Choroid plexus epithelial cell (primary cell): Measurements from ENCODE around the gene ENTREP1.

Experiments
- DNase-seq: peaks from one replicate; pipeline ENCODE4 v3.0.0-alpha.2; 2010; ENCODE audit warnings: low read depth
- H3K4me3 ChIP-seq: 2 replicates; pipeline ENCODE4 v1.5.1; 2011; ENCODE audit warnings: low read depth, mild to moderate bottlenecking, control low read depth, low read length, moderate library complexity
- TF ChIP-seq, protein P1 (sequence below): conservative IDR thresholded peaks from 2 replicates; pipeline ENCODE4 v1.5.1; 2011; ENCODE audit warnings: low read depth, mild to moderate bottlenecking, control low read depth, inconsistent platforms, low read length, moderate library complexity

The ENTREP1 gene

DNA sequence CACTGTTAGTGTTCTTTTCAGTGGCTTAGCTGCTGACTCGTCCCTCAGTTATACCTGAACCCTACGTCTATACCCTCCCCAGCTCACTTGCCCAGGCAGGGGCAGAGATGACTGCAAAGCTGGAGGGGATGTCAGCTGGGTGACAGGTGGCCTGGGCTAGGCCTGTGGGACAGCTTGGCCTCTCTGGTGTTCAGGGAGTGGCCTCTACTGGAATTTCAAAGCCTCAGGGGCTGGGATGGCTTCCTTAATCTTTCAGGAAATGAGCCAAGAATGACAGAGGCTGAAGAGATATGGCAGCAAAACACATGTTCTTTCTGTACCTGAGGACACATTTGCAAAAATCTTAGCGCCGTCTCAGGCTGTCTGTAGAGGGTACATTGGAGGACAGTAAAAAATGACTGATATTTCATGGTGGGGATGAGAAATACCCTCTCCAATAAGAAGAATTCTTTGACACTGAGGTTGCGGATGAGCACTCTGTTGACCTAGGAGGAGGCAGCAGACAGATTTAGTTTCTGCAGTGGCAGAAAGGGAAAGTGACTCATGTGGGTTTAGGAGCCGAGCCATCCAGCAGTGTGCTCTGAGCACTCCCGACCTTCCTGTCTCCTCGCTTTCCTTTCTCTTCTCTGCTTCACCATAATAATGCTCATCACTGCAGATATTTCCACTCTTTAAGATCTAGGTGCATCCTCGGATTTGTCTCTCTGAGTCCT, 54.4 kb downstream of the ENTREP1 start:
- TF ChIP-seq, protein P1, sequence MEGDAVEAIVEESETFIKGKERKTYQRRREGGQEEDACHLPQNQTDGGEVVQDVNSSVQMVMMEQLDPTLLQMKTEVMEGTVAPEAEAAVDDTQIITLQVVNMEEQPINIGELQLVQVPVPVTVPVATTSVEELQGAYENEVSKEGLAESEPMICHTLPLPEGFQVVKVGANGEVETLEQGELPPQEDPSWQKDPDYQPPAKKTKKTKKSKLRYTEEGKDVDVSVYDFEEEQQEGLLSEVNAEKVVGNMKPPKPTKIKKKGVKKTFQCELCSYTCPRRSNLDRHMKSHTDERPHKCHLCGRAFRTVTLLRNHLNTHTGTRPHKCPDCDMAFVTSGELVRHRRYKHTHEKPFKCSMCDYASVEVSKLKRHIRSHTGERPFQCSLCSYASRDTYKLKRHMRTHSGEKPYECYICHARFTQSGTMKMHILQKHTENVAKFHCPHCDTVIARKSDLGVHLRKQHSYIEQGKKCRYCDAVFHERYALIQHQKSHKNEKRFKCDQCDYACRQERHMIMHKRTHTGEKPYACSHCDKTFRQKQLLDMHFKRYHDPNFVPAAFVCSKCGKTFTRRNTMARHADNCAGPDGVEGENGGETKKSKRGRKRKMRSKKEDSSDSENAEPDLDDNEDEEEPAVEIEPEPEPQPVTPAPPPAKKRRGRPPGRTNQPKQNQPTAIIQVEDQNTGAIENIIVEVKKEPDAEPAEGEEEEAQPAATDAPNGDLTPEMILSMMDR: no peak
- no peak overlapping the region for H3K4me3 ChIP-seq
- DNase-seq: peak; percentile 50

DNA sequence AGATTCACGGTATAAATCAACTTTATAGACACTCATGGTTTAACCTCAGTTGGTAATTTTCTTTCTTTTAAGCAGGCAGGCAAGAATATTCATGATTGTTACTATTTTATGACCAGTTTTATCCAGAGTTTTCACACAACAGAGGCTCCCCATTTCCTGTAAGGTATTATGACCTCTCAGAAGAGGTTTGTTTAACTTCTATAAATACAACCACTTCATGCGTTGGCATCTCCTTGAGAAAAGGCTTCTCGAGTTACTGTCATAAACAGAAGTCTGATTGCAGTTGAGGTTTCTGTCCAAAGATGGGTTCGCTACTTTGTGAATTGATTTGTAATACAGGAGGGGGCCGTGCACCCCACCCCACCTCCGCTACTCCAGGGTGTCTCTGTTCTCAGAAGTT, 55.3 kb downstream of the ENTREP1 start:
- DNase-seq: no peak
- TF ChIP-seq, protein P1: no peak
- H3K4me3 ChIP-seq: no peak overlapping the region

DNA sequence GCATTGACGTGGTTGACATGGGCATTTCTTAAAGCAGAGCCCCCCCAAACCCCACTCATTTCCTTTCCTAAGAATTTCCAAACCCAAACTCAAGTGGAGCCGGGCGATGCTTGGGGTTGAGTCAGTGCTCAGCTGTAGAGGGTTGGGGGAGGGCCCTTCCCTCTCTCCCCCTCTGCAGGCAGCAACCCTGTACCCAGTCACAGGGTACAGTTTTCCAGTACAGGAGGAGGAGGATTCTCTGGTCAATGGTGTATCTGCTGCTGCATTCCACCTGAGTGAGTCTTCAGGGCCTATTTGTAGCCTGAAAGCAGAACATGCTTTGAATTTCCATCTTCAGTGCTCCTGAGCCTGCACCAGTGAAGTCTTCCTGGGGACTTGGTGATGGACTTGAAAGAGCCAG, 55.8 kb downstream of the ENTREP1 start:
- no peak overlapping the region for H3K4me3 ChIP-seq
- peak; percentile 20 for DNase-seq
- TF ChIP-seq, protein P1: no peak

DNA sequence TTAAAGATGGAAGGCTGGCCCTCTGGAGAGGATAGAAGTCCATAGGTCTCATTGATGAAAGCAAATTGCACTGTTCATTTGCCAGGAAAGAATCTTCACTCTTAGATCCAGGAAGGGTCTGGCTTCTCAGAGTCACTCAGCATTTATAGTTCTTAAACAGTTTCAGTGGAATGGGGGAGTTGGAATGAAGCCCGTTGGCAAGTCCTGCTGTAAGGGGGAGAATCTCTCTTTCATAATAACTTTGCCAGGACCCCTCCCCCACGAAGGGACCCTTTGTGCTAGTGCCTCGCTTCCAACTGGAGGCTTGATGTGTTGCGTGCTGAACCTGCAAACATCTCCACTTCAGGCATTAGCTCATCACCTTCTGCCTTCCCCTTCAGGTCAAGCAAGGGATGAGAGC, 57.1 kb downstream of the ENTREP1 start:
- TF ChIP-seq, protein P1: no peak
- no peak for DNase-seq
- no peak overlapping the region for H3K4me3 ChIP-seq

GRCh38 chr9:69385581-69386033, 60.6 kb downstream of the ENTREP1 start:
- no peak overlapping the region for H3K4me3 ChIP-seq

DNA sequence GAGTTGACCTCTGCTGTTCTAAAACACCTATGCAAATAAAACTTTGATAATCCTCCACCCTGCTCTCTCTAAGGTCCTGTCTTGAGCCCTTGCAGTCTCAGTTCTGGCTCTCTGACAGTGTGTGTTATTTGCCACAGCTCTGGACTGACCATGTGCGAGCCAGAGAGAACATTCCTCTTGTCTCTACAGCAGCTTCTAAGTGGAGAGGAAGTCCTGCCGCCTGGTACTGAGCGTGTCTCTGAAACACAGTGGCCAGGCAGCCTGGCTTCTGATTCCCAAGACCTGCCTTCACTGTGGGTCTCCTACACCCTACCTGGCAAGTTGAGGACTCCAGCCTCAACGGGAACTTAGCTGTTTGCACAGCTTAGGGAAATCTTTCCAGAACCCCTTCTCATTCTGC, 61.6 kb downstream of the ENTREP1 start:
- no peak overlapping the region for H3K4me3 ChIP-seq
- TF ChIP-seq, protein P1: no peak
- DNase-seq: no peak

More at GRCh38 chr9:69385581-69386033, 60.6 kb downstream of the ENTREP1 start:
- DNase-seq: no peak
- TF ChIP-seq, protein P1: no peak

GRCh38 chr9:69388596-69388995, 63.6 kb downstream of the ENTREP1 start:
- no peak overlapping the region for H3K4me3 ChIP-seq
- TF ChIP-seq, protein P1: no peak
- DNase-seq: no peak
